ENCODE measurements around the gene ELL2.
"Not testable (repeated sequence)": the region's sequence is repeated elsewhere in the genome, so short reads cannot be mapped to it uniquely, and the experiment has no call there.

DNA sequence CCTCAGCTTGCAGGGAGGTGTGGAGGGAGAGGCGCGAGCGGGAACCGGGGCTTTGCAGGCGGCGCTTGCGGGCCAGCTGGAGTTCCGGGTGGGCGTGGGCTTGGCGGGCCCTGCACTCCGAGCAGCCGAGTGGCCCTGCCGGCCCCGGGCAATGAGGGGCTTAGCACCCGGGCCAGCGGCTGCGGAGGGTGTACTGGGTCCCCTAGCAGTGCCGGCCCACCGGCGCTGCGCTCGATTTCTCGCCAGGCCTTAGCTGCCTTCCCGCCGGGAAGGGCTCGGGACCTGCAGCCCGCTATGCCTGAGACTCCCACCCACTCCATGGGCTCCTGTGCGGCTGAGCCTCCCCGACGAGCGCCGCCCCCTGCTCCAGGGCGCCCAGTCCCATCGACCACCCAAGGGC, 110.5 kb downstream of the ELL2 start:
- TF ChIP-seq, protein P1, sequence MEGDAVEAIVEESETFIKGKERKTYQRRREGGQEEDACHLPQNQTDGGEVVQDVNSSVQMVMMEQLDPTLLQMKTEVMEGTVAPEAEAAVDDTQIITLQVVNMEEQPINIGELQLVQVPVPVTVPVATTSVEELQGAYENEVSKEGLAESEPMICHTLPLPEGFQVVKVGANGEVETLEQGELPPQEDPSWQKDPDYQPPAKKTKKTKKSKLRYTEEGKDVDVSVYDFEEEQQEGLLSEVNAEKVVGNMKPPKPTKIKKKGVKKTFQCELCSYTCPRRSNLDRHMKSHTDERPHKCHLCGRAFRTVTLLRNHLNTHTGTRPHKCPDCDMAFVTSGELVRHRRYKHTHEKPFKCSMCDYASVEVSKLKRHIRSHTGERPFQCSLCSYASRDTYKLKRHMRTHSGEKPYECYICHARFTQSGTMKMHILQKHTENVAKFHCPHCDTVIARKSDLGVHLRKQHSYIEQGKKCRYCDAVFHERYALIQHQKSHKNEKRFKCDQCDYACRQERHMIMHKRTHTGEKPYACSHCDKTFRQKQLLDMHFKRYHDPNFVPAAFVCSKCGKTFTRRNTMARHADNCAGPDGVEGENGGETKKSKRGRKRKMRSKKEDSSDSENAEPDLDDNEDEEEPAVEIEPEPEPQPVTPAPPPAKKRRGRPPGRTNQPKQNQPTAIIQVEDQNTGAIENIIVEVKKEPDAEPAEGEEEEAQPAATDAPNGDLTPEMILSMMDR (conservative IDR thresholded peaks at IDR 0.05 in 1 of 2, IDR thresholded peaks at IDR 0.05 in 1 of 2; ENCODE audit: low read depth in 1 of 2, low read length in 2 of 2), result not testable (repeated sequence)
- TF ChIP-seq EZH2 (IDR thresholded peaks at IDR 0.05; ENCODE audit: low read length, missing control alignments), result not testable (repeated sequence)

Data from fibroblast of lung (primary cell).